HepG2 (cell line): ENCODE results near the gene MYO10. TPM values are rescaled to one million over a fixed set of nuclear protein-coding genes. Genes with fewer than 3 reads are reported as not detected.

Source experiments
- ATAC-seq: fragments of 200-7000 bp; cut with Tn5 transposase; 3 replicates; pipeline ENCODE4 v1.9.1; 2020; ENCODE audit warnings: mild to moderate bottlenecking, moderate library complexity
- BruUV-seq: library from RNA; stranded (reverse); fragments of 400-500 nt; replicated peaks from 2 replicates; lab custom pipeline; 2021; lab: Mats Ljungman, UMichigan
- CTCF ChIA-PET: fragments of 300-600 bp; formaldehyde crosslinking; extraction: SDS; loops from one replicate; lab custom pipeline; 2021; ENCODE audit warnings: low total read pairs, inconsistent platforms, low intra/inter-chr PET ratio; lab: Yijun Ruan, JAX
- POLR2A ChIA-PET: fragments of 350-600 bp; sonication (Branson Sonifier 250); formaldehyde crosslinking; loops from one replicate; lab custom pipeline; 2020; ENCODE audit warnings: antibody characterized with exemption, inconsistent platforms; lab: Yijun Ruan, JAX
- DNase-seq: peaks from one replicate; pipeline ENCODE4 v3.0.0-alpha.2; 2015; ENCODE audit warnings: low spot score
- FAIRE-seq: peaks from 3 replicates; lab custom pipeline; 2011; peaks lifted over from hg19 to GRCh38; lab: Jason Lieb, UNC
- H2AFZ ChIP-seq: one replicate; pipeline ENCODE4 v1.6.1; 2011; ENCODE audit warnings: low read length, inconsistent platforms
- H3K27ac ChIP-seq: fragments of 300-600 bp; 3 replicates; pipeline ENCODE4 v1.8.0; 2011; ENCODE audit warnings: mixed run types, mild to moderate bottlenecking, mixed read lengths, low read length, inconsistent platforms; ENCODE audit not compliant: insufficient read depth; ENCODE audit errors: extremely low read length
- H3K27me3 ChIP-seq, 2 experiments: fragments of 200-600 bp in 1 of 2; 2 replicates in 1 of 2; 3 replicates in 1 of 2; pipeline versions ENCODE4 v1.6.0 to v1.8.0; 2011; ENCODE audit warnings: low read length in 2 of 2, mild to moderate bottlenecking in 2 of 2, moderate library complexity in 2 of 2, inconsistent platforms in 1 of 2; ENCODE audit not compliant: insufficient read depth in 2 of 2, control insufficient read depth in 1 of 2
- H3K36me3 ChIP-seq, 2 experiments: fragments of 200-600 bp in 1 of 2; replicated peaks in 1 of 2; 2 replicates in 1 of 2; 3 replicates in 1 of 2; pipeline versions ENCODE4 v1.5.1 to v1.8.0; 2011; ENCODE audit warnings: low read length in 2 of 2, inconsistent platforms in 1 of 2; ENCODE audit not compliant: insufficient read depth in 2 of 2, control insufficient read depth in 1 of 2
- H3K4me1 ChIP-seq: 2 replicates; pipeline ENCODE4 v1.5.1; 2012; ENCODE audit warnings: low read length, inconsistent platforms; ENCODE audit not compliant: insufficient read depth
- H3K4me2 ChIP-seq: 2 replicates; pipeline ENCODE4 v1.6.0; 2011; ENCODE audit warnings: low read depth, low read length, inconsistent platforms
- H3K4me3 ChIP-seq, 3 experiments: fragments of 200-600 bp in 1 of 3; sonication (generic), shearing (Covaris generic) in 1 of 3; replicated peaks in 1 of 3; 2 replicates each; pipeline ENCODE4 v1.5.1; 2011 to 2016; ENCODE audit warnings: low read length in 3 of 3, inconsistent platforms in 2 of 3, low read depth in 2 of 3, mild to moderate bottlenecking in 2 of 3, control low read depth in 1 of 3, mixed read lengths in 1 of 3; ENCODE audit not compliant: insufficient read depth in 1 of 3
- H3K79me2 ChIP-seq: one replicate; pipeline ENCODE4 v1.6.1; 2011; ENCODE audit warnings: low read length, inconsistent platforms; ENCODE audit not compliant: insufficient read depth
- H3K9ac ChIP-seq: 2 replicates; pipeline ENCODE4 v1.6.0; 2011; ENCODE audit warnings: mild to moderate bottlenecking, low read depth, low read length, inconsistent platforms; ENCODE audit not compliant: insufficient read depth
- H3K9me3 ChIP-seq: 2 replicates; pipeline ENCODE4 v1.5.1; 2012; ENCODE audit warnings: mild to moderate bottlenecking, low read length
- H4K20me1 ChIP-seq: 2 replicates; pipeline ENCODE4 v1.6.0; 2011; ENCODE audit warnings: inconsistent platforms, mild to moderate bottlenecking, low read length, moderate library complexity; ENCODE audit not compliant: insufficient read depth
- CTCF ChIP-seq: sonication (generic); formaldehyde crosslinking; IDR thresholded peaks from 2 replicates; pipeline ENCODE4 v1.5.0; 2020; ENCODE audit warnings: mild to moderate bottlenecking, missing genetic modification reagents, moderate library complexity
- FOXA3 ChIP-seq: IDR thresholded peaks from 2 replicates; pipeline ENCODE4 v1.6.1; 2016; ENCODE audit warnings: missing genetic modification reagents, missing compliant biosample characterization
- KDM2A ChIP-seq: sonication (generic); formaldehyde crosslinking; IDR thresholded peaks from 2 replicates; pipeline ENCODE4 v1.4.0; 2020; ENCODE audit warnings: low read depth, missing genetic modification reagents, borderline replicate concordance
- NR0B2 ChIP-seq: sonication (generic); formaldehyde crosslinking; IDR thresholded peaks from 2 replicates; pipeline ENCODE4 v1.4.0; 2020; ENCODE audit warnings: mild to moderate bottlenecking, missing genetic modification reagents
- RELA ChIP-seq: sonication (generic); formaldehyde crosslinking; IDR thresholded peaks from 2 replicates; pipeline ENCODE4 v1.4.0; 2020; ENCODE audit warnings: missing genetic modification reagents
- RXRB ChIP-seq: IDR thresholded peaks from 2 replicates; pipeline ENCODE4 v1.6.1; 2016; ENCODE audit warnings: borderline replicate concordance, missing genetic modification reagents, missing compliant biosample characterization
- SALL1 ChIP-seq: sonication (generic); formaldehyde crosslinking; IDR thresholded peaks from 2 replicates; pipeline ENCODE4 v1.8.0; 2022; ENCODE audit warnings: mild to moderate bottlenecking, missing genetic modification reagents
- SSRP1 ChIP-seq: IDR thresholded peaks from 2 replicates; pipeline ENCODE4 v1.6.1; 2016; ENCODE audit warnings: control low read depth
- STAG1 ChIP-seq: sonication (generic); formaldehyde crosslinking; IDR thresholded peaks from 2 replicates; pipeline ENCODE4 v1.4.0; 2020; ENCODE audit warnings: missing genetic modification reagents
- THRA ChIP-seq: sonication (generic); formaldehyde crosslinking; IDR thresholded peaks from 2 replicates; pipeline ENCODE4 v1.4.0; 2020; ENCODE audit warnings: missing genetic modification reagents, borderline replicate concordance
- TMF1 ChIP-seq: sonication (generic); formaldehyde crosslinking; IDR thresholded peaks from 2 replicates; pipeline ENCODE4 v1.8.1; 2022; ENCODE audit warnings: low read depth, missing genetic modification reagents
- TOE1 ChIP-seq: sonication (generic); formaldehyde crosslinking; IDR thresholded peaks from 2 replicates; pipeline ENCODE4 v1.4.0; 2020; ENCODE audit warnings: mild to moderate bottlenecking, missing genetic modification reagents
- ZFX ChIP-seq: sonication (generic); formaldehyde crosslinking; IDR thresholded peaks from 2 replicates; pipeline ENCODE4 v1.4.0; 2020; ENCODE audit warnings: mild to moderate bottlenecking, low read depth, missing genetic modification reagents, moderate library complexity
- ZNF256 ChIP-seq: sonication (generic); formaldehyde crosslinking; conservative IDR thresholded peaks from 2 replicates; pipeline ENCODE4 v1.4.0; 2020; ENCODE audit warnings: missing genetic modification reagents
- ZNF276 ChIP-seq: sonication (generic); formaldehyde crosslinking; IDR thresholded peaks from 2 replicates; pipeline ENCODE4 v1.4.0; 2020; ENCODE audit warnings: mild to moderate bottlenecking, low read depth, missing genetic modification reagents
- ZNF331 ChIP-seq: sonication (generic); formaldehyde crosslinking; IDR thresholded peaks from 2 replicates; pipeline ENCODE4 v1.4.0; 2020; ENCODE audit warnings: missing genetic modification reagents
- ZNF691 ChIP-seq: sonication (generic); formaldehyde crosslinking; IDR thresholded peaks from 2 replicates; pipeline ENCODE4 v1.4.0; 2020; ENCODE audit warnings: missing genetic modification reagents, low read depth, mild to moderate bottlenecking, borderline replicate concordance
- WGBS: methylation state at CpG from one replicate; pipeline ENCODE4 v1.1.6; 2017; ENCODE audit warnings: low lambda C conversion rate; 5-methylcytosine and 5-hydroxymethylcytosine counted together
- in situ Hi-C: cut with HindIII; loops from 2 replicates; pipeline ENCODE4 v1.10.0; 2017; ENCODE audit warnings: low pct_unique_long_range_greater_than_20kb; ENCODE audit not compliant: extremely low pct_ligation_motif_present
- intact Hi-C: fragments of 100-400 bp; cut with micrococcal nuclease; formaldehyde crosslinking; loops from one replicate; pipeline ENCODE4 v1.10.0; 2022; ENCODE audit not compliant: unreplicated experiment
- polyA plus RNA-seq, 8 experiments: library from polyadenylated mRNA; depleted of rRNA in 3 of 8; stranded (reverse) in 7 of 8; unstranded in 1 of 8; fragments of >200 nt; fragmentation: Illumina TruSeq in 4 of 8; extraction: Trizol in 4 of 8; gene quantifications; 2 replicates each; pipeline versions ENCODE4 v1.2.1 to v1.2.3, GENCODE V29; 2011 to 2016; ENCODE audit warnings: low read depth in 4 of 8, missing spikeins in 1 of 8, mixed read lengths in 1 of 8; ENCODE audit not compliant: insufficient read depth in 1 of 8
- total RNA-seq, 5 experiments: library from RNA; depleted of rRNA; stranded (reverse); fragments of >200 nt; fragmentation: Illumina TruSeq; extraction: Trizol; gene quantifications; 2 replicates each; pipeline ENCODE4 v1.2.3, GENCODE V29; 2016; ENCODE audit warnings: low read depth in 1 of 5

MYO10 gene
- total and polyA plus RNA-seq, 2 of the 13 experiments (the other 11 are each of a cell fraction or from before 2014, with no cell fraction given) = 4.5 to 14.0 TPM

GRCh38 chr5:16776611-16777251 is 159.4 kb downstream of the MYO10 start:
- Histone ChIP-seq H3K4me1 (peaks cover 12% of the 10 kb centered on the region), H3K9ac (no peak overlapping the region), H2AFZ (no peak overlapping the region), H3K4me2 (no peak overlapping the region), H3K27me3 (no peaks in the 10 kb centered on the region; a peak in 1 of 5 replicates), H3K79me2 (no peaks in the 10 kb centered on the region), H3K4me3 (no peak overlapping the region), H3K36me3 (no peaks in the 10 kb centered on the region), H3K9me3 (no peaks in the 10 kb centered on the region), H4K20me1 (no peaks in the 10 kb centered on the region), H3K27ac (no peak overlapping the region)
- peak; percentile 62 for DNase-seq
- in situ Hi-C loops = loop anchor here (5.0 kb wide), 1 partner anchor 89 kb away; no protein-coding TSS in a partner anchor
- no TSS peak for BruUV-seq
- 20% methylated on average over 10 of the region's 10 CpGs for WGBS
- ATAC-seq = peak; percentile 100
- peak; percentile 74 for FAIRE-seq
- CTCF ChIA-PET = interaction anchor here (0.6 to 1.9 kb wide), 3 partner anchors 36 to 87 kb away, joined by 3 to 31 read pairs (median 4); no protein-coding TSS in a partner anchor
- POLR2A ChIA-PET = interaction anchor here (1.0 to 3.5 kb wide), 4 partner anchors 19 to 87 kb away, joined by 3 to 14 read pairs (median 4); no protein-coding TSS in a partner anchor
- intact Hi-C loops = loop anchor here (1.0 to 5.0 kb wide), 4 partner anchors 18 to 86 kb away; no protein-coding TSS in a partner anchor
- TF ChIP-seq STAG1 (CRISPR knock-in tag) (peak; percentile 88), RXRB (CRISPR knock-in tag) (peak; percentile 27; the same call in 1 of the 2 replicates), FOXA3 (CRISPR knock-in tag) (0 out of 2 replicates have a peak, but pooled peaks have one; percentile 33), TOE1 (CRISPR knock-in tag) (no peak), ZFX (CRISPR knock-in tag) (peak; percentile 43; the same call in 1 of the 2 replicates), NR0B2 (CRISPR knock-in tag) (no peak), ZNF276 (CRISPR knock-in tag) (no peak), ZNF691 (CRISPR knock-in tag) (0 out of 2 replicates have a peak, but pooled peaks have one; percentile 37), ZNF331 (no peak), THRA (CRISPR knock-in tag) (peak; percentile 57; the same call in 1 of the 2 replicates), ZNF256 (CRISPR knock-in tag) (no peak), SSRP1 (CRISPR knock-in tag) (0 out of 2 replicates have a peak, but pooled peaks have one; percentile 46), TMF1 (CRISPR knock-in tag) (no peak), CTCF (CRISPR knock-in tag) (peak; percentile 87), RELA (CRISPR knock-in tag) (no peak), KDM2A (CRISPR knock-in tag) (0 out of 2 replicates have a peak, but pooled peaks have one; percentile 42), SALL1 (CRISPR knock-in tag) (peak; percentile 33; the same call in 1 of the 2 replicates)
